OCI-LY3 (cell line): ENCODE data around the gene FLII.

Source experiments
- CTCF ChIP-seq: fragments of 200-600, 300-600 bp; sonication (generic); IDR thresholded peaks from 2 replicates; pipeline ENCODE4 v1.5.1; 2014; ENCODE audit warnings: antibody characterized with exemption, low read length, low read depth
- EZH2phosphoT487 ChIP-seq: fragments of 200-600 bp; shearing (Covaris generic); IDR thresholded peaks from 2 replicates; pipeline ENCODE4 v1.6.1; 2018; ENCODE audit warnings: antibody characterized with exemption, mixed run types, low read depth

GRCh38 chr17:18237461-18237860 is 21.1 kb downstream of the FLII start:
- TF ChIP-seq CTCF (no peak), EZH2phosphoT487 (no peak)
